Fibroblast of villous mesenchyme (primary cell): Measurements from ENCODE around the gene THRAP3. TPM values are rescaled to one million over a fixed set of nuclear protein-coding genes. Genes with fewer than 3 reads are reported as not detected.
A peak's percentile ranks its signal among the peaks of the same experiment; 100 is the strongest.

Experiments used
- DNase-seq: peaks from one replicate; pipeline ENCODE4 v3.0.0-alpha.2; 2010; ENCODE audit warnings: low read depth
- H3K4me3 ChIP-seq: 2 replicates; pipeline ENCODE4 v1.5.1; 2011; ENCODE audit warnings: low read depth, mild to moderate bottlenecking, low read length
- total RNA-seq: library from RNA; depleted of rRNA; stranded (reverse); fragments of >200 nt; gene quantifications from 2 replicates; pipeline ENCODE4 v1.2.3, GENCODE V29; 2012
- TF ChIP-seq, protein P1 (sequence below): IDR thresholded peaks from 2 replicates; pipeline ENCODE4 v1.5.1; 2012; ENCODE audit warnings: low read depth, mild to moderate bottlenecking, low read length; ENCODE audit not compliant: insufficient read depth

THRAP3 gene
- total RNA-seq, 1 donor, result 130 TPM

DNA sequence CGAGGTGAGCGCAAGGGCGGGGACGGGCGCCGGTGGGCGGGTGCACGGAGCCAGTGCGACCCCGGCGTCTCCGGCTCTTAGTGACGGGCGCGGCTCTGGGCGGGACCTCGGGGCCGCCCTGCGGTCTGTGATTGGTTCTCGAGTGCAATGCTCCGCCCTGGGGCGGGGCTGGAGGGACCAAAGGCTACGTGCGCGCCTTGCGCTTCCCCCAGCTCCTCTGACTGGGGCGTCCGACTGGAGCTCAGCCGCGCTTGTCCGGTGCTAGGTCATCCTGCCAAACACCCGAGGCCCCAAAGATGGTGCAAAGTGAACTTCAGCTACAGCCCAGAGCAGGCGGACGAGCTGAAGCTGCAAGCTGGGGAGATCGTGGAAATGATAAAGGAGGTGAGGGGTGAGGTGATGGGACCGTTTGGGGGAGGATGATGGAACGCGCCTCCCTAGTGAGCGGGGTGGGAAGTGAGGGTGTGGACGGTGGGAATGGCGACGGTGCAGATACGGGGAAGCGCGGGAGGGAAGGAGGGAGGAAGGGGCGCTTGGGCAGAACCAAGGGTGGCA, 82.7 kb downstream of the THRAP3 start:
- H3K4me3 ChIP-seq, result peak overlapping the region; percentile 63
- TF ChIP-seq, protein P1, sequence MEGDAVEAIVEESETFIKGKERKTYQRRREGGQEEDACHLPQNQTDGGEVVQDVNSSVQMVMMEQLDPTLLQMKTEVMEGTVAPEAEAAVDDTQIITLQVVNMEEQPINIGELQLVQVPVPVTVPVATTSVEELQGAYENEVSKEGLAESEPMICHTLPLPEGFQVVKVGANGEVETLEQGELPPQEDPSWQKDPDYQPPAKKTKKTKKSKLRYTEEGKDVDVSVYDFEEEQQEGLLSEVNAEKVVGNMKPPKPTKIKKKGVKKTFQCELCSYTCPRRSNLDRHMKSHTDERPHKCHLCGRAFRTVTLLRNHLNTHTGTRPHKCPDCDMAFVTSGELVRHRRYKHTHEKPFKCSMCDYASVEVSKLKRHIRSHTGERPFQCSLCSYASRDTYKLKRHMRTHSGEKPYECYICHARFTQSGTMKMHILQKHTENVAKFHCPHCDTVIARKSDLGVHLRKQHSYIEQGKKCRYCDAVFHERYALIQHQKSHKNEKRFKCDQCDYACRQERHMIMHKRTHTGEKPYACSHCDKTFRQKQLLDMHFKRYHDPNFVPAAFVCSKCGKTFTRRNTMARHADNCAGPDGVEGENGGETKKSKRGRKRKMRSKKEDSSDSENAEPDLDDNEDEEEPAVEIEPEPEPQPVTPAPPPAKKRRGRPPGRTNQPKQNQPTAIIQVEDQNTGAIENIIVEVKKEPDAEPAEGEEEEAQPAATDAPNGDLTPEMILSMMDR, result no peak
- DNase-seq, result peak; percentile 93

DNA sequence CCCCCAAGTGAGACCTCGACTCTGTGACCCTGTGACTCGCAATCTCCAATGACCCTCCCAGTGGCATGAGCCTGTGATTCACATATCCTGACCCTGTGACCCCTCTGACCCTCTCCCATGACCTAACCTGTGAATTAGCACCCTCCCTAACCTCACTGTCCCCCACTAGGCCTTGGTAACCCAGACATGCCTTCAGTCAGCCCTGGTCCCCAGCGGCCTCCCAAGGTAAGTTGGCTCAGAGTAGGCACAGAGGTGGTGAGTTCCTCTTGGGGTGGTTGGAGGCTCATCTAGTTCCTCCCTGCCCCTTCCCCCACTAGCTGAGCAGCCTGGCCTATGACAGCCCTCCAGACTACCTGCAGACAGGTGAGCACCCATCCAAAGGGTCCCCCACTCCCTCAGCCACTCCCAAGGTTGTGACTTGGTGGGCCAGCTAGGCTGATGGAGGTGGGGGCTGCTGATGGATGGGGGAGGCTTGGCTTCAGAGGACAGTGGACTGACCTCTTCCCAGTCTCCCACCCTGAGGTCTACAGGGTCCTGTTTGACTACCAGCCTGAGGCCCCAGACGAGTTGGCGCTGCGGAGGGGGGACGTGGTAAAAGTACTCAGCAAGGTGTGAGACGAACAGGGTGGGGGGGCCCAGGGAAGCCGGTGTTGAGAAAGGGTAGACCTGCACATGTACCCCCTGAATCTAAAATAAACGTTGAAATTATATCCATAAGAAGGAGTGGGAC, 83.5 kb downstream of the THRAP3 start:
- no peak for DNase-seq
- H3K4me3 ChIP-seq, result peak overlapping the region; percentile 63
- TF ChIP-seq, protein P1, result no peak

DNA sequence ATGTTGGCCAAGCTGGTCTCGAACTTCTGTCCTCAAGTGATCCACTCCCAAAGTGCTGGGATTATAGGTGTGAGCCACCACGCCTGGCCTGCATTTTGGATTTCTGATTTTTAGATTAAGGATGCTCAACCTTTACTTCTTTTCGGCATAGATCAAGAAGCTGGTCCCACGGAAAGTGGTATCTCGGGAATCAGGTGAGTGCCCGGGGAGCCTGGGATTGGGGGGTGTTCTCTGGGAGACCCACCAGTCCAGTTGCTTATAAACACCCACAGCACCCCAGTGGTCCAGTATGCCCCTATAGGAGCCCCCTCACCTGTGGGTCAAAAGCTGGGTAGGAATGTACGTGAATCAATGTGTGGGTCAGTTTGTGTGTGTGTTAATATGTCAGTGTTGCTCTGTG, 85.2 kb downstream of the THRAP3 start:
- DNase-seq, result no peak
- TF ChIP-seq, protein P1, result no peak
- no peak overlapping the region for H3K4me3 ChIP-seq

DNA sequence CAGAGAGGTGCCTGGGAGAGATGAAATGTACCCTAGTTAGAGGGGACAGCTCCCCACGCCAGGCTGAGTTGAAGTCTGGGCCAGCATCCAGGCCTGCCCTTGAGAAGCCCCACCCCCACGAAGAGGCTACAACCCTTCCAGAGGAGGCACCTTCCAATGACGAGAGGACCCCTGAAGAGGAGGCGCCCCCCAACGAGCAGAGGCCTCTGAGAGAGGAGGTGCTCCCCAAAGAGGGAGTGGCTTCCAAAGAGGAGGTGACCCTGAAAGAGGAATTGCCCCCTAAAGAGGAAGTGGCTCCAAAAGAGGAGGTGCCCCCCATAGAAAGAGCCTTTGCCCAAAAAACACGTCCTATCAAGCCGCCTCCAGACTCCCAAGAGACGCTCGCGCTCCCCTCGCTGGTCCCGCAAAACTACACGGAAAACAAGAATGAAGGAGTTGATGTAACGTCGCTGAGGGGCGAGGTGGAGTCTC, 96.1 kb downstream of the THRAP3 start:
- H3K4me3 ChIP-seq, result peak overlapping the region; percentile 51
- TF ChIP-seq, protein P1, result no peak
- no peak for DNase-seq

DNA sequence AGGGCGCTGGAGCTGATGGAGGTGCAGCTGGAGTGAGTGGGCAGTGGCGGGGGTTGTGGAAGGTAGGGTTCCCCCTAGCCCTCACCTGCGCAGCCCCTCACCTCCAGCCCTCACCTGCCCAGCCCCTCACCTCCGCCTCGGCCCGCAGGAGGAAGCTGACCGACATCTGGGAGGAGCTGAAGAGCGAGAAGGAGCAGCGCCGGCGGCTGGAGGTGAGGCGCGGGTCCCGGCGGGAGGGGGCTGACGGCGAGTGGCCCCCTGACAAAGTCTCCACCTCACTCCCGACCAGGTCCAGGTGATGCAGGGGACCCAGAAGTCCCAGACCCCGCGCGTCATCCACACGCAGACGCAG, 96.5 kb downstream of the THRAP3 start:
- TF ChIP-seq, protein P1, result no peak
- H3K4me3 ChIP-seq, result peak overlapping the region; percentile 51
- DNase-seq, result no peak

DNA sequence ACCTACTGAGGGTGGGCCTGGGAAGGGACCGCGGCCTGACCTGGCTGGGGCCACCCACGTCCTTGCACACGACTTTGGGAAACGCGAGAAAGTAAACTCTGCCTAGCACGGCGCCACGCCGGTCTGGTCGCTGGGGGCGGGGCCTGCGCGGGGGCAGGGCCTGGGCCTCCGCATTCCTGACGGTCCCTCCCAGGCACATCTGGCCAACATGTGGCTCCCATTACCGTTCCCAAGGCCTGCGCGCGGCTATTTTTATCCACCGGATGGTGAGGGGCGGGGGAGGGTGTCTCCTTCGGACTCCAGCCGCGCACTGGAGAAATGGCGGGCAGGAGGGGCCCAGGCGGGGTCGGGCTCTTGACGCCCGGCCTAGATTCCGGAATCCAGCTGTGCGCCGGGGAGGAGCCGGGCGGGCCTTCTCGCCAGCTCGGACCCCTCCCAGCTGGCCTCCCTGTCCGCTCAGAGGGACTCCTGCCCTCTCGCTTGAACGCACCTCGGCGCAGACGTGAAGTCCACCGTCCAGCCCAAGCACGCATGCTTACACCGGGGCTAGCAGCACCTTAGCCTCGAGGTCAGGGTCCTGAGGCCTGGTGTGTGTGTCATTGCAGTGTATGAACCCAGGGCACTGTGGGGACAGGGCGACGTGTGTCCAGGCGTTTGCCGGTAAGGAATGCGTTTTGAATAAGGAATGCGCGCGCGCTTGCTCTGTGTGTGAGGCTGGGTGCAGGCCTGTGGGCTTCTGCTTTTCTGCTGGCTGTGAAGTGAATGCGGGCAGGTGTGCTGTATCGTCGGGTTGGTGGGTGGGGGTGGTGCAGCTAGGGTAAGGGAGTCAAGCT, 97.1 kb downstream of the THRAP3 start:
- DNase-seq, result peak; percentile 99
- TF ChIP-seq, protein P1, result no peak
- H3K4me3 ChIP-seq, result peak overlapping the region; percentile 82
